Lower leg skin (tissue), 3 donors: ENCODE measurements around the gene ROR2.

Experiments
- CTCF ChIP-seq, 3 donors: fragments of 450-650 bp; IDR thresholded peaks; one replicate each; pipeline ENCODE4 v1.5.1; 2016; ENCODE audit warnings: antibody characterized with exemption in 3 of 3, mild to moderate bottlenecking in 3 of 3, moderate library complexity in 2 of 3
- POLR2A ChIP-seq, 2 donors: fragments of 450-650 bp; IDR thresholded peaks; one replicate each; pipeline ENCODE4 v1.6.1; 2016 to 2017; ENCODE audit warnings: antibody characterized with exemption in 2 of 2, mild to moderate bottlenecking in 1 of 2, moderate library complexity in 1 of 2

- TF ChIP-seq CTCF (IDR thresholded peaks at IDR 0.05): no peak
- no peak for TF ChIP-seq POLR2A (IDR thresholded peaks at IDR 0.05)
Measured at GRCh38 chr9:91902475-91903125, 47.4 kb downstream of the ROR2 start.
